Psoas muscle (tissue), 8 donors: Measurements from ENCODE around the gene COL15A1. TPM values are rescaled to one million over a fixed set of nuclear protein-coding genes. Genes with fewer than 3 reads are reported as not detected.

Experiments used
- ATAC-seq, 4 donors: fragments of 200-7000 bp; cut with Tn5 transposase; one replicate each; pipeline ENCODE4 v1.9.1; 2020; ENCODE audit warnings: moderate library complexity in 3 of 4, mild to moderate bottlenecking in 2 of 4
- DNase-seq, 2 donors: peaks; one replicate each; pipeline ENCODE4 v3.0.0-alpha.2; 2020
- H3K27ac ChIP-seq: fragments of 200-600 bp; one replicate; pipeline ENCODE4 v1.8.0; 2022
- H3K27me3 ChIP-seq, 3 donors: fragments of 200-600 bp in 1 of 3; one replicate each; pipeline versions ENCODE4 v1.6.1 to v1.8.0; 2013 to 2022; ENCODE audit warnings: low read length in 2 of 3, mild to moderate bottlenecking in 2 of 3, moderate library complexity in 1 of 3; ENCODE audit not compliant: insufficient read depth in 3 of 3
- H3K36me3 ChIP-seq, 2 donors: fragments of 200-600 bp in 1 of 2; one replicate each; pipeline versions ENCODE4 v1.6.1 to v1.8.0; 2013 to 2022; ENCODE audit warnings: low read depth in 1 of 2, mild to moderate bottlenecking in 1 of 2, moderate library complexity in 1 of 2; ENCODE audit not compliant: insufficient read depth in 1 of 2
- H3K4me1 ChIP-seq: fragments of 200-600 bp; one replicate; pipeline ENCODE4 v1.8.0; 2022
- H3K4me3 ChIP-seq: fragments of 200-600 bp; one replicate; pipeline ENCODE4 v1.8.0; 2022; ENCODE audit warnings: mild to moderate bottlenecking
- H3K9me3 ChIP-seq: fragments of 200-600 bp; one replicate; pipeline ENCODE4 v1.8.0; 2022
- WGBS, 3 donors: extraction: QIAGEN DNeasy Blood & Tissue Kit; methylation state at CpG; one replicate each; pipeline versions ENCODE4 v1.1.6 to v1.1.7; 2013; 5-methylcytosine and 5-hydroxymethylcytosine counted together
- intact Hi-C, 2 donors: fragments of 100-400 bp; cut with DNase I; formaldehyde crosslinking; loops; one replicate each; pipeline versions ENCODE4 v1.11.0 to v1.14.2; 2022
- polyA plus RNA-seq, 3 donors: library from polyadenylated mRNA; stranded (reverse); fragments of 200-250 nt; gene quantifications; one replicate each; pipeline ENCODE4 v1.2.3, GENCODE V29; 2013
- total RNA-seq, 4 donors: library from RNA; stranded (reverse); fragmentation: NEBNext Ultra II Directional in 2 of 4; extraction: Animal tissue kit (Norgen Biotek cat#: 25700) in 2 of 4; gene quantifications; one replicate each; pipeline versions ENCODE4 v1.2.1 to v1.2.4, GENCODE V29; 2021 to 2023
- TF ChIP-seq, protein P1 (sequence below): fragments of 200-600 bp; IDR thresholded peaks from one replicate; pipeline ENCODE4 v1.8.0; 2022; ENCODE audit warnings: antibody characterized with exemption
- donor health status: healthy with polysubstance abuse.
- donor health status: DM: no; HTN: no; CAD: no; lungs with moderate emphysema.
- donor health status: Bipolar disorder and iron deficiency.
- donor health status: healthy.
- donor health status: DM: yes; HTN: yes; CAD: no.
- donor health status: DM: no; HTN: no; CAD: no.
- donor health status: DM: no; HTN: no; CAD: no.
- donor health status: DM: yes; HTN: yes; CAD: no.

Gene COL15A1
- total and polyA plus RNA-seq, 7 donors = 2.9 to 34.7 (median 7.5) TPM

DNA sequence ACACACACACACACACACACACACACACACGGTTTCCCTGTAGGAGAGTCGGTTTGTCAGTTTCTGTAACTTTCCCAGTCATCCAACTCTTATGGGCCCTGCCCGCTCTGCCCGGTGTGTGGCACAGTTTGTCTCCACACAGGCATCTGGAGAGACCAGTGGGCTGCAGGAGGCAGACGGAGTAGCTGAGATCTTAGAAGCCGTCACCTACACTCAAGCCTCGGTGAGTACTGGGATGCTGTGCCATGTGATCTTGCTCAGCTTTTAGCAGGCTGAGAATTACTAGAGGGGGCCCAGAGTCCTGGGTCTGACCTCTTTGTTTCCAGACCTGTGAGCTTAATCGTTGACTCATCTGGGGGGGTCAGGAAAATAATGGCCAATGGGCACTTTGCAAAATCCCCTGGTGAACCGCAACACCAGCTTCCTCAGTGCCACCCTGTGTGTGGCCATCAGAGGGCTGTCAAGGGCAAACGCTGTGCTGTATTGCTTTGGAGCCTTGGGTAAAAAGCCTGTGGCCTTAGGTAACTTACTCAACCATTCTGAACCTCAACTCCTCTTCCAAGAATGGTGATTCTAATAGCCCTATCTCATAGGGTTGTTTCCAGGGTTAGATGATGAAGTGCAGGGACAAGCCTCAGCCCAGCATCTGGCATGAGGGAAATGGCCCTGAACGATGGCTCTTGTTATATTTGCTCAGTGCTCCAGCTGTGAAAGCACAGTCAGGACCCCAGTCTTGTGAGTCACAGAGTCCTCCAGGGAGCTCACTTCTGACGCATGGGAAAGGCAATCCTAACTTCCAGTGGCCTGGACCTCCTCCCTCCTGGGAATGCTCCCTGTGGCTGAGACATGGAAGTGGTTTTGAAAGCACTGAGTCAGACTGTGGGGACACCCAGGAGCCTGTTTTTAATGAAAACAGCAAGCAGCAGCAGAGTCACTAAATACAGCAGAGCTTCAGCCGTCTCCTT is 45.6 kb downstream of the COL15A1 start:
- H3K4me3 ChIP-seq = no peak overlapping the region
- intact Hi-C loops = no loop called here
- TF ChIP-seq, protein P1, sequence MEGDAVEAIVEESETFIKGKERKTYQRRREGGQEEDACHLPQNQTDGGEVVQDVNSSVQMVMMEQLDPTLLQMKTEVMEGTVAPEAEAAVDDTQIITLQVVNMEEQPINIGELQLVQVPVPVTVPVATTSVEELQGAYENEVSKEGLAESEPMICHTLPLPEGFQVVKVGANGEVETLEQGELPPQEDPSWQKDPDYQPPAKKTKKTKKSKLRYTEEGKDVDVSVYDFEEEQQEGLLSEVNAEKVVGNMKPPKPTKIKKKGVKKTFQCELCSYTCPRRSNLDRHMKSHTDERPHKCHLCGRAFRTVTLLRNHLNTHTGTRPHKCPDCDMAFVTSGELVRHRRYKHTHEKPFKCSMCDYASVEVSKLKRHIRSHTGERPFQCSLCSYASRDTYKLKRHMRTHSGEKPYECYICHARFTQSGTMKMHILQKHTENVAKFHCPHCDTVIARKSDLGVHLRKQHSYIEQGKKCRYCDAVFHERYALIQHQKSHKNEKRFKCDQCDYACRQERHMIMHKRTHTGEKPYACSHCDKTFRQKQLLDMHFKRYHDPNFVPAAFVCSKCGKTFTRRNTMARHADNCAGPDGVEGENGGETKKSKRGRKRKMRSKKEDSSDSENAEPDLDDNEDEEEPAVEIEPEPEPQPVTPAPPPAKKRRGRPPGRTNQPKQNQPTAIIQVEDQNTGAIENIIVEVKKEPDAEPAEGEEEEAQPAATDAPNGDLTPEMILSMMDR = no peak
- H3K4me1 ChIP-seq = no peaks in the 10 kb centered on the region
- no peaks in the 10 kb centered on the region for H3K27me3 ChIP-seq
- H3K9me3 ChIP-seq = no peaks in the 10 kb centered on the region
- no peaks in the 10 kb centered on the region for H3K36me3 ChIP-seq
- peak; percentile 63 to 85 (median 80) for ATAC-seq
- 55 to 70% (median 56%) methylated on average over 13 of the region's 13 CpGs for WGBS, 3 donors
- H3K27ac ChIP-seq = peak overlapping the region; percentile 36
- peak; percentile 83 to 89 for DNase-seq

DNA sequence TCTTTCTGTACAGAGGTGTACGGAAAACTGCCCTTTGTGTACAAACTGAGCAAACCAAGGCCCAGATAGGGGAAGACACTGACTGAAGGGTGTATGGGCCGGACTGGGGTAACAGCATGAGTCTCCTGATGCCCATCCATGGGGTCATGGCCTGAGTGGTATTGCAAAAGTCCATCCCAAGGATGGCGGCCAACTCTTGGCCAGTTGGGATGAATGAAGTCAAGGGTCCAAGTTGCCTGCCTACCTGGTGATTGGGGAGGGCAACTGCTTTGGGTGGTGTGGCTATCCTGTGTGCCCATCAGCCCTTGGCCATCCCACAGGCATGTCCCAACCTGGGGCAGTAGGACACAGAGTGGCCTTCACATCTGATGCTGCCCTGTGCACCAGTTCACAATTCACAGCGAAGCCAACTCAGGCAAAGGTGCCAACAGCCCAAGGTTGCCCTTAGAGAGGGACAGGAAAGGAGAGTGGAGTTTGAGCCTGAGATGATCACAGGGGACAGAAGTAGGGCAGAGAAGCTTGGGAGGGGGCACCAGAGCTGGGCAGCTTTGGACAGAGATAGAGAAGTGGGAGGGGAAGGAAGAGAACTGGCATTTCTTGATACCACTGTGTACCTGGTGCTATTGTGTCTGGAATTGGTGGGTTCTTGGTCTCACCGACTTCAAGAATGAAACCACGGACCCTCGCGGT is 46.6 kb downstream of the COL15A1 start:
- no peak overlapping the region for H3K4me3 ChIP-seq
- no peaks in the 10 kb centered on the region for H3K9me3 ChIP-seq
- TF ChIP-seq, protein P1 = no peak
- DNase-seq (no peak), ATAC-seq (no peak)
- H3K4me1 ChIP-seq = no peaks in the 10 kb centered on the region
- intact Hi-C loops = no loop called here
- WGBS, 3 donors = 81 to 96% (median 92%) methylated on average over 8 of the region's 8 CpGs
- H3K27me3 ChIP-seq = no peaks in the 10 kb centered on the region
- H3K27ac ChIP-seq = peak overlapping the region; percentile 36
- H3K36me3 ChIP-seq = no peaks in the 10 kb centered on the region

DNA sequence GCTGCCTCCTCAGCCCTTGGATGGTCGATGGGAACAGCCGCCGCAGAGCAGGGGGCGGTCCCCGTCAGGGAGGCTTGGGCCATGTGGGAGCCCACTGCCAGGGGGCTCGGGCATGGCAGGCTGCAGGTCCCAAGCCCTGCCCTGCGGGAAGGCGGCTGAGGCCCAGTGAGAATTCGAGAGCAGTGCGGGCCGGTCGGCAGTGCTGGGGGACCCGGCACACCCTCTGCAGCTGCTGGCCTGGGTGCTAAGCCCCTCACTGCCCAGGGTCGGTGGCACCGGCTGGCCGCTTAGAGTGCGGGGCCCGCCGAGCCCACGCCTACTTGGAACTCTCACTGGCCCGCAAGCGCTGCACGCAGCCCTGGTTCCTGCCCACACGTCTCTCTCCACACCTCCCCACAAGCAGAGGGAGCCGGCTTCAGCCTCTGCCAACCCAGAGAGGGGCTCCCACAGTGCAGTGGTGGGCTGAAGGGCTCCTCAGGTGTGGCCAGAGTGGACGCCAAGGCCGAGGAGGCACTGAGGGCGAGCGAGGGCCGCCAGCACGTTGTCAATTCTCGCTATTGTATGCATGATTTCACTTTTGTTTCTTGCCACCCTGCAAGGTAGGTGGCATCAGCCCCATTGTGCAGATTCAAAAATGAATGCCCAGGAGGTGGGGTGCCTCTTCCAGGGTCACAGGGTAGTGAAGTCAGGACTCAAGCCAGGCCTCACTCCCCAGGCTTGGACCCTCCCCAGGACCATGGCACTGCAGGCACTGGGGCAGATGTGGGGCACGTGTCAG is 48.6 kb downstream of the COL15A1 start:
- Histone ChIP-seq H3K4me1 (no peaks in the 10 kb centered on the region), H3K27me3 (no peaks in the 10 kb centered on the region), H3K9me3 (no peaks in the 10 kb centered on the region), H3K36me3 (no peaks in the 10 kb centered on the region), H3K27ac (no peak overlapping the region), H3K4me3 (no peak overlapping the region)
- TF ChIP-seq, protein P1 = no peak
- DNase-seq (no peak), ATAC-seq (no peak)
- intact Hi-C loops = no loop called here
- 84 to 89% (median 87%) methylated on average over 29 to 33 of the region's 33 CpGs for WGBS, 3 donors

DNA sequence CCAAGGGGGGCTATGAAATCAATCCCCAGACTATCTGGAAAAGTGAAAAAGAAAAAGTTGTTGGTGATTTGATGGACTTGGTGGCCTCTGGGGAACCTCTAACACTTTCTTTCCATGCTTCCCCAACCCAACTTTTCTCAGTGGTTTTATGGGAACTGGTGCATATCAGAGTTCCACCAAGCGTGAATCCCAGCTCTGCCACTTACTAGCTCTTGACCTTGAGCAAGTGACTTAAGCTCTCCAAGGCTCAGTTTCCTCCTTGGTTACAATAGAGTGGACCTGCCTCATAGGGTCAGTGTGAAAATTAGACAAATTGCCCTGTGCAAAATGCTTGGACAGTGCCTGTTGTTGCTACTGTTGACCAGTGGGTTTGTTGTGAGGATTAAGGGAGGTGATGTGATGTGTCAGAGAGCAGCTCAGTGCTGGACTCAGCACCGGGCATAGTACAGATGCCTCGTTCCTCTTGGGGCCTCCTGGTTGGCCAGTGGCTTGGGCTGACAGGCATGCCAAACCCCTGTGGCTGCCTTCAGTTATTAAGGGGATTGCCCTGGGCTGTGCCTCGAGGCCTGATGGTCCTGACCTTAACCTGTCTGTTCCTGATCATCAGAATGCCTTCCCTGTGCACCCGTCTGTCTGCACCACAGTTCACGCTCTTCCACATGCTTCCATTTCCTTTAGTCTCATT is 49.3 kb downstream of the COL15A1 start:
- no peaks in the 10 kb centered on the region for H3K9me3 ChIP-seq
- DNase-seq (no peak), ATAC-seq (no peak)
- no peaks in the 10 kb centered on the region for H3K36me3 ChIP-seq
- no peak overlapping the region for H3K27ac ChIP-seq
- intact Hi-C loops = no loop called here
- TF ChIP-seq, protein P1 = no peak
- H3K4me3 ChIP-seq = no peak overlapping the region
- WGBS, 3 donors = 43 to 63% (median 49%) methylated on average over 6 of the region's 6 CpGs
- H3K4me1 ChIP-seq = no peaks in the 10 kb centered on the region
- H3K27me3 ChIP-seq = no peaks in the 10 kb centered on the region
